Mesendoderm (in vitro differentiated cells): ENCODE measurements around the gene RPS6KA5.

ENCODE experiments used
- DNase-seq: peaks from one replicate; pipeline ENCODE4 v3.0.0; 2013
- H2AK5ac ChIP-seq: 2 replicates; pipeline ENCODE4 v1.6.1; 2013; ENCODE audit warnings: low read length, inconsistent platforms
- H2BK120ac ChIP-seq: 2 replicates; pipeline ENCODE4 v1.6.1; 2013; ENCODE audit warnings: low read depth, mild to moderate bottlenecking, low read length, moderate library complexity, mixed read lengths
- H2BK15ac ChIP-seq: replicated peaks from 2 replicates; pipeline ENCODE4 v1.6.1; 2013; ENCODE audit warnings: low read depth, mild to moderate bottlenecking, moderate library complexity
- H2BK5ac ChIP-seq: 2 replicates; pipeline ENCODE4 v1.6.1; 2013; ENCODE audit warnings: low read length, inconsistent platforms
- H3K18ac ChIP-seq: 2 replicates; pipeline ENCODE4 v1.6.1; 2013; ENCODE audit warnings: mild to moderate bottlenecking, low read length, mixed read lengths
- H3K23ac ChIP-seq: one replicate; pipeline ENCODE4 v1.6.1; 2013; ENCODE audit warnings: low read length
- H3K27ac ChIP-seq: 2 replicates; pipeline ENCODE4 v1.5.1; 2013; ENCODE audit warnings: low read depth, mild to moderate bottlenecking, inconsistent platforms, low read length, moderate library complexity
- H3K27me3 ChIP-seq: 2 replicates; pipeline ENCODE4 v1.6.1; 2013; ENCODE audit warnings: low read length, control low read depth, mild to moderate bottlenecking, inconsistent platforms; ENCODE audit not compliant: insufficient read depth, poor library complexity
- H3K36me3 ChIP-seq: 2 replicates; pipeline ENCODE4 v1.6.1; 2013; ENCODE audit warnings: low read length, inconsistent platforms; ENCODE audit not compliant: control insufficient read depth, insufficient read depth
- H3K4ac ChIP-seq: one replicate; pipeline ENCODE4 v1.6.1; 2013; ENCODE audit warnings: low read depth, mild to moderate bottlenecking, low read length, moderate library complexity
- H3K4me1 ChIP-seq: 2 replicates; pipeline ENCODE4 v1.6.1; 2013; ENCODE audit warnings: low read depth, low read length, inconsistent platforms; ENCODE audit not compliant: control insufficient read depth
- H3K4me2 ChIP-seq: 2 replicates; pipeline ENCODE4 v1.6.1; 2013; ENCODE audit warnings: low read length
- H3K4me3 ChIP-seq: 2 replicates; pipeline ENCODE4 v1.5.1; 2013; ENCODE audit warnings: mild to moderate bottlenecking, low read length
- H3K56ac ChIP-seq: one replicate; pipeline ENCODE4 v1.6.1; 2013; ENCODE audit warnings: low read length
- H3K79me1 ChIP-seq: 2 replicates; pipeline ENCODE4 v1.6.1; 2013; ENCODE audit warnings: low read length, inconsistent platforms
- H3K79me2 ChIP-seq: 2 replicates; pipeline ENCODE4 v1.6.1; 2013; ENCODE audit warnings: mild to moderate bottlenecking, low read length; ENCODE audit not compliant: control insufficient read depth, insufficient read depth
- H3K9ac ChIP-seq: 2 replicates; pipeline ENCODE4 v1.6.1; 2013; ENCODE audit warnings: low read length, inconsistent platforms
- H4K5ac ChIP-seq: one replicate; pipeline ENCODE4 v1.6.1; 2013; ENCODE audit warnings: low read length
- H4K8ac ChIP-seq: one replicate; pipeline ENCODE4 v1.6.1; 2013; ENCODE audit warnings: low read depth, mild to moderate bottlenecking, control low read depth, low read length, moderate library complexity
- WGBS: extraction: QIAGEN DNeasy Blood & Tissue Kit; methylation state at CpG from one replicate; pipeline ENCODE4 v1.1.7; 2013; ENCODE audit warnings: low lambda C conversion rate, missing lambda C conversion rate; ENCODE audit not compliant: insufficient coverage; ENCODE audit errors: extremely low coverage; 5-methylcytosine and 5-hydroxymethylcytosine counted together

The RPS6KA5 gene

GRCh38 chr14:91063119-91063518, 2.7 kb upstream of the RPS6KA5 start:
- Histone ChIP-seq H3K9ac (no peak overlapping the region), H2BK5ac (no peak overlapping the region), H3K56ac (no peak overlapping the region), H3K79me1 (no peaks in the 10 kb centered on the region), H3K36me3 (no peaks in the 10 kb centered on the region), H4K5ac (no peak overlapping the region), H3K23ac (no peak overlapping the region), H2BK120ac (no peak overlapping the region), H3K79me2 (no peaks in the 10 kb centered on the region), H3K18ac (no peak overlapping the region), H3K4me3 (no peak overlapping the region), H3K4ac (no peak overlapping the region), H3K27me3 (no peaks in the 10 kb centered on the region), H3K4me1 (peaks cover 5% of the 10 kb centered on the region), H2AK5ac (no peak overlapping the region), H2BK15ac (no peak overlapping the region), H4K8ac (no peak overlapping the region), H3K4me2 (no peak overlapping the region), H3K27ac (no peak overlapping the region)
- no peak for DNase-seq

- no peak for DNase-seq
- H3K4me2 ChIP-seq = no peak overlapping the region
Observed at GRCh38 chr14:91062600-91062999, 2.2 kb upstream of the RPS6KA5 start.

DNA sequence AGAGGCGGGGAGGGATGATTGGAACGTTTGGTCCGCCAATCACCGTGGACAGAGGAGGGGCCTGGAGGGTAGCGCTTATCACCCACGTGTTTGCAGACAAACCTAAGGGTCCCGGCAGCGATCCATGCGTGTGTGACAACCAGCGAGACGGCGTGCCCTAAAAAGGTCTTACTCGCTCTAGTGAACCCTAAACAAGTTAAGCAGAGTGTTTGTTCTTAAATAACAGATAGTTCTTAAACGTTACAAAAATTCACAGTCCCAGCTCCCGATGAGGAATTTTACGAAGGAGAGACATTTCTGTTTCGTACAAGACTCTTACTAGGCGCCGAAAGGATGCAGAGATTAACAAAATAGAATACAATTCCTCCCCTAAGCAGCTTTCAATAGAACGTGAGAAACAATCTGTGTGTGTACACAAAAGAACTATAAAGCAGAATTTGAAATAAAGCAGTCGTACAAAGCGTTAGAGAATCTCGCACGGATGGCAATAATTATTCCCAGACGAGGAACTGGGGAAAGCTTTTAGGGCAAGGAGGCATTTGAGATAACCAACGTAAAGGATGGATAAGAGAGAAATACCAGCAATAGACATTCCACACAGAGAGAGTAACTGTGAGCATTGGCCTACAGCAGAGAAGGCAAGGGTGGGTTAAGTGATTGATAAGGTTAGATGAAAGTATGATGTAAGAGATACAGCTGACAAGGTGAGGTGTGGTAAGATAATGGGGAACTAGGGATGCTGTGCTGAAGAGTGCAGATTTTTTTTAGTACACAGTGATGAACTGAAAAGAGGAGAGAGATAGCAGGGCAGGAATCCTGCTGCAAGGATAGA, 831 bp upstream of the RPS6KA5 start:
- peak overlapping the region; percentile 31 for H3K9ac ChIP-seq
- peak overlapping the region; percentile 73 for H3K56ac ChIP-seq
- H3K27me3 ChIP-seq = no peaks in the 10 kb centered on the region
- WGBS = no CpG with 5 or more reads among the region's 26 CpGs
- H3K4me2 ChIP-seq = peak overlapping the region; percentile 45
- H2BK120ac ChIP-seq = no peak overlapping the region
- H3K4me1 ChIP-seq = peaks cover 5% of the 10 kb centered on the region
- H3K79me2 ChIP-seq = no peaks in the 10 kb centered on the region
- H2AK5ac ChIP-seq = no peak overlapping the region
- H3K23ac ChIP-seq = no peak overlapping the region
- no peak overlapping the region for H3K27ac ChIP-seq
- peak overlapping the region; percentile 9 for H3K4me3 ChIP-seq
- no peak overlapping the region for H4K5ac ChIP-seq
- H3K36me3 ChIP-seq = no peaks in the 10 kb centered on the region
- H2BK15ac ChIP-seq = no peak overlapping the region
- H4K8ac ChIP-seq = no peak overlapping the region
- no peak overlapping the region for H3K4ac ChIP-seq
- no peak overlapping the region for H3K18ac ChIP-seq
- H3K79me1 ChIP-seq = no peaks in the 10 kb centered on the region
- peak; percentile 60 for DNase-seq
- no peak overlapping the region for H2BK5ac ChIP-seq

More at GRCh38 chr14:91062600-91062999, 2.2 kb upstream of the RPS6KA5 start:
- H4K5ac ChIP-seq = no peak overlapping the region
- H3K4me1 ChIP-seq = peaks cover 5% of the 10 kb centered on the region
- no peak overlapping the region for H3K56ac ChIP-seq
- no peak overlapping the region for H2BK120ac ChIP-seq
- H3K4me3 ChIP-seq = no peak overlapping the region
- H3K79me1 ChIP-seq = no peaks in the 10 kb centered on the region
- no peaks in the 10 kb centered on the region for H3K79me2 ChIP-seq
- no peaks in the 10 kb centered on the region for H3K27me3 ChIP-seq
- no peak overlapping the region for H2AK5ac ChIP-seq
- H4K8ac ChIP-seq = no peak overlapping the region
- WGBS = no CpG with 5 or more reads among the region's 2 CpGs
- H3K36me3 ChIP-seq = no peaks in the 10 kb centered on the region
- H3K23ac ChIP-seq = no peak overlapping the region
- H3K9ac ChIP-seq = no peak overlapping the region
- no peak overlapping the region for H3K18ac ChIP-seq
- no peak overlapping the region for H3K4ac ChIP-seq
- no peak overlapping the region for H2BK15ac ChIP-seq
- H2BK5ac ChIP-seq = no peak overlapping the region
- no peak overlapping the region for H3K27ac ChIP-seq

DNA sequence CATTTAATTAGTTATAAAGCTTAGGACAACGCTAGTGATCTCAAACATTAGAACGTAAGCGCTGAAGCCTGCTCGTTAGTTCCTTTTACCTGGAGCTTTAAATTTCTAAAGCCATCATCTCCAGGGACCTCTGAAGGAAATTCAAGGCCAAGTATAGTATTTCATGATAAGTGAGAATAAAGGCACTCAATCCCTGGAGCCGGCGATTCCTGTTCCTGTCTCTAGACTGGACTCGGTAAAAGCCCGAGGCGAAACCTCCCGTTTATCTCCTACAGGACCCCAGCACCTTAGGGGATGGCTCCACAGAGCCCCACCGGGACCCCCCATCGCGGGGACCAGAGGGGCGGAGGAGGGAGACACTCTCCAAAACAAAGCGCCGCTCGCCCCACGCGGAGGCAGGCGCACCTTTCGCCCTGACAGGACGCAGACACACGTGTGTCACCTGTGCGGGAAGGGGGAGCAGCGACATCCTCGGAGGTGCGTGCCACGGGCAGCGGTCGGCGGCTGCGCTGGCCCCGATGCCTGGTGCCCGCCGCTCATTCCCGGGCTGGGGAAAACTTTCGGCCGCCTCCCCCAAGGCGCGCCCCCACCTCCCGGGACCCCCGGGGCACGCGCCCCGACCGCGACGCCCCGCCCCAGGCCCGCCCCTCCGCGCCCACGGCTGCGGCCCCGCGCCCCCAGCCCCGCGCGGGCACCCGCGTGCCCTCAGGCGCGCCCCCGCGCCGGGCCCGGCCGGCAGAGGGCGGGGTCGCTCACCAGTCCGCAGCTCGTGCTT, 678 bp downstream of the RPS6KA5 start:
- H4K8ac ChIP-seq = no peak overlapping the region
- peak overlapping the region; percentile 87 for H3K27ac ChIP-seq
- H2BK15ac ChIP-seq = no peak overlapping the region
- H4K5ac ChIP-seq = no peak overlapping the region
- no peak overlapping the region for H2BK120ac ChIP-seq
- H2BK5ac ChIP-seq = no peak overlapping the region
- H3K27me3 ChIP-seq = no peaks in the 10 kb centered on the region
- peaks cover 5% of the 10 kb centered on the region for H3K4me1 ChIP-seq
- peak overlapping the region; percentile 92 for H3K56ac ChIP-seq
- WGBS = no CpG with 5 or more reads among the region's 72 CpGs
- no peak overlapping the region for H3K18ac ChIP-seq
- H3K9ac ChIP-seq = peak overlapping the region; percentile 89
- H3K79me1 ChIP-seq = no peaks in the 10 kb centered on the region
- H3K23ac ChIP-seq = no peak overlapping the region
- no peaks in the 10 kb centered on the region for H3K36me3 ChIP-seq
- H3K4me3 ChIP-seq = peak overlapping the region; percentile 85
- no peaks in the 10 kb centered on the region for H3K79me2 ChIP-seq
- H2AK5ac ChIP-seq = no peak overlapping the region
- H3K4ac ChIP-seq = no peak overlapping the region
- DNase-seq = peak; percentile 41
- peak overlapping the region; percentile 68 for H3K4me2 ChIP-seq

GRCh38 chr14:91058042-91058581, 2.3 kb downstream of the RPS6KA5 start:
- DNase-seq = no peak
- H3K18ac ChIP-seq = no peak overlapping the region
- no peaks in the 10 kb centered on the region for H3K36me3 ChIP-seq
- no peak overlapping the region for H3K56ac ChIP-seq
- no peak overlapping the region for H2BK120ac ChIP-seq
- WGBS = no CpG with 5 or more reads among the region's 6 CpGs
- no peaks in the 10 kb centered on the region for H3K79me1 ChIP-seq
- no peak overlapping the region for H3K4me2 ChIP-seq
- no peak overlapping the region for H3K4ac ChIP-seq
- H3K4me1 ChIP-seq = peaks cover 5% of the 10 kb centered on the region
- H4K5ac ChIP-seq = no peak overlapping the region
- no peak overlapping the region for H2BK15ac ChIP-seq
- no peaks in the 10 kb centered on the region for H3K79me2 ChIP-seq
- no peak overlapping the region for H3K23ac ChIP-seq
- H3K27me3 ChIP-seq = no peaks in the 10 kb centered on the region
- no peak overlapping the region for H4K8ac ChIP-seq
- no peak overlapping the region for H3K9ac ChIP-seq
- no peak overlapping the region for H3K4me3 ChIP-seq
- no peak overlapping the region for H2AK5ac ChIP-seq
- H3K27ac ChIP-seq = no peak overlapping the region
- H2BK5ac ChIP-seq = no peak overlapping the region
